Fibroblast of the aortic adventitia (primary cell): Measurements from ENCODE around the gene ARHGAP6. TPM values are rescaled to one million over a fixed set of nuclear protein-coding genes. Genes with fewer than 3 reads are reported as not detected.

Source experiments
- DNase-seq: peaks from one replicate; pipeline ENCODE4 v3.0.0-alpha.2; 2010; ENCODE audit warnings: low read depth
- H3K4me3 ChIP-seq: 2 replicates; pipeline ENCODE4 v1.5.1; 2011; ENCODE audit warnings: low read depth, mild to moderate bottlenecking, control low read depth, low read length, moderate library complexity
- CTCF ChIP-seq: IDR thresholded peaks from 2 replicates; pipeline ENCODE4 v1.5.1; 2011; ENCODE audit warnings: mild to moderate bottlenecking, low read length, control low read depth, inconsistent platforms; ENCODE audit not compliant: insufficient read depth
- total RNA-seq: library from RNA; depleted of rRNA; stranded (reverse); fragments of >200 nt; gene quantifications from 2 replicates; pipeline ENCODE4 v1.2.3, GENCODE V29; 2012; ENCODE audit warnings: low replicate concordance

The ARHGAP6 gene
- total RNA-seq, 1 donor, result 16.9 TPM

GRCh38 chrX:11435568-11435967, 230.2 kb downstream of the ARHGAP6 start:
- DNase-seq, result peak; percentile 92
- no peak overlapping the region for H3K4me3 ChIP-seq
- TF ChIP-seq CTCF, result no peak

GRCh38 chrX:11434607-11435006, 231.1 kb downstream of the ARHGAP6 start:
- DNase-seq, result no peak
- no peak overlapping the region for H3K4me3 ChIP-seq
- TF ChIP-seq CTCF, result no peak

- no peak for DNase-seq
- no peak for TF ChIP-seq CTCF
Measured at GRCh38 chrX:11431786-11432185, 233.9 kb downstream of the ARHGAP6 start.

GRCh38 chrX:11430271-11430670, 235.4 kb downstream of the ARHGAP6 start:
- peak; percentile 33 for DNase-seq
- H3K4me3 ChIP-seq, result no peak overlapping the region
- no peak for TF ChIP-seq CTCF

More at GRCh38 chrX:11431786-11432185, 233.9 kb downstream of the ARHGAP6 start:
- no peak overlapping the region for H3K4me3 ChIP-seq

- no peak for DNase-seq
- no peak for TF ChIP-seq CTCF
- H3K4me3 ChIP-seq, result no peak overlapping the region
Measured at GRCh38 chrX:11429538-11430085, 236.1 kb downstream of the ARHGAP6 start.

- DNase-seq, result no peak
- peak overlapping the region; percentile 65 for H3K4me3 ChIP-seq
- peak; percentile 47 for TF ChIP-seq CTCF
Measured at GRCh38 chrX:11427453-11428071, 238.2 kb downstream of the ARHGAP6 start.
